OCI-LY3 (cell line): ENCODE data around the gene LMCD1.

ENCODE experiments used
- CTCF ChIP-seq: fragments of 200-600, 300-600 bp; sonication (generic); IDR thresholded peaks from 2 replicates; pipeline ENCODE4 v1.5.1; 2014; ENCODE audit warnings: antibody characterized with exemption, low read length, low read depth
- EZH2phosphoT487 ChIP-seq: fragments of 200-600 bp; shearing (Covaris generic); IDR thresholded peaks from 2 replicates; pipeline ENCODE4 v1.6.1; 2018; ENCODE audit warnings: antibody characterized with exemption, mixed run types, low read depth

GRCh38 chr3:8488411-8488810, 13.2 kb upstream of the LMCD1 start:
- TF ChIP-seq CTCF (no peak), EZH2phosphoT487 (no peak)
